ENCODE measurements around the gene GTF2H2. TPM values are rescaled to one million over a fixed set of nuclear protein-coding genes. Genes with fewer than 3 reads are reported as not detected.
"Not testable (repeated sequence)": the region's sequence is repeated elsewhere in the genome, so short reads cannot be mapped to it uniquely, and the experiment has no call there.

GTF2H2 gene
- total RNA-seq: 10 to 100 TPM; 22.4 to 52.3 (median 28.7) TPM

DNA sequence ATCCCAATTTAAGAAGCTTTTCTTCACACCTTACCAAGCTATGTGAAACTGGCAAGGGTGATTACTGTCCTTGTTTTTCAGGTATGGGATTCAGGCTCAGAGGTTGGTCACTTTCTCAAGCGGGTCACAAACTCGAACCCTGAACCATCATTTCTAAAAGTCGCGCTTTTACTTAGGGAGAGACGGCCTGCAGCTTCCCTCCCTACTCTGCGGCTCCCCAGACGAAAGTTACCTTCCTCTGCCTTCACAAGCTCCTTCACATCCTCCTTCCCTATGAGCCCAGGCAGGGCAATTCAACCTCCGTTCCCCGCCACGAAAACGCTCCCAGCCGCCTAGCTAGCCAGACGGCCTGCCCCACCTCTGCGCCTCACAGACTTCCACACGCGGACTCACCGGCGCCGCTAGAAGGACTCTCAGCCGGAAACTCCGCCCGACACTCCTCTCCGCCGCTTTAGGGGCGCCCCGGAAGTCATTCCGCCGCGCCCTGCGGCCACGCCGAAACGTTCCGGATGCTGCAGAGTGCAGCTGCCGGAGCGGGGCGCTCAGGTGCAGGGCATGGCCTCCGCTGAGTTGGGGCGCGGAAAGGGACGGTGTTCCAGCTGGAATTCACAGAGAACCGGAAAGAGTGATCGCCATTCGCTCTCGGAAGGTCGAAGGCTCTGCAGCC lies at the start of gene GTF2H2:
Gene GTF2H2, minus strand, starts transcription at position 415 of the 667 bp plus-strand sequence. CDS start 4,913 bp downstream, outside the sequence.
- no CpG with 5 or more reads among the region's 46 CpGs for WGBS, 10 experiments

DNA sequence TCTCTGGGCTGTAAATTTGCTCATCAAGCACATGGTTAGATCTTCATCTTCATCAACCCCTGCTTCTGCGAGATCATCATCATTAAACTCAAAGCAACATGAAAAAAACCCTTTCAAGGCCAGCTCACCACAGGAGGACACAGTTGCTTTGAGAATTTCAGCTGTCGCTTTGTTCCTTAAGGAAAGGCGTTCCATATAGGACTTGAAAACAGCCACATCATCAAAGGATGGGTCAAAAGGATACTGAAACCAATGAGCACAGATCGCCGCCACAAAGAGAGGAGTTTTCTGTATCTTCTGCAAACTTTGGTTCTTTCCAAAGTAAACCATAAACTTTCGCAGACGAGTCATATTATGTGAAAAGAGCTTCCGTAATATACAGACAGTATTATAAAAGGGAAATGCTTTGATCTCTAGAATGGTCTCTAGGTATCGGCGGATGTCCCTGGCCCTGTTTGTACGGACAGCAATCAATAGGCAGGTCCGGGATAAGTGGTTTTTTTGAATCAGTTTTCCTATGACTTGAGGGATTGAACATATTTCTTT lies 42.3 kb upstream of the GTF2H2 start:
- ATAC-seq (replicated peaks in 6 of 8); H3K4me1 ChIP-seq (replicated peaks in 1 of 2); in situ Hi-C loops (cut with MboI; ENCODE audit: low pct_unique_long_range_greater_than_20kb in 2 of 9, low sequenced_read_pairs in 9 of 9, unreplicated experiment in 9 of 9); H3K4me3 ChIP-seq; H3K27ac ChIP-seq: not testable (repeated sequence)
- no CpG with 5 or more reads among the region's 12 CpGs for WGBS, 10 experiments

More for the DNA sequence above, at the start of gene GTF2H2:
- H3K27ac ChIP-seq; H3K4me3 ChIP-seq; in situ Hi-C loops (cut with MboI; ENCODE audit: low pct_unique_long_range_greater_than_20kb in 2 of 9, low sequenced_read_pairs in 9 of 9, unreplicated experiment in 9 of 9); H3K4me1 ChIP-seq (replicated peaks in 1 of 2): not testable (repeated sequence)
- peak; percentile 97 to 100 (median 100) for ATAC-seq (replicated peaks in 6 of 8)

DNA sequence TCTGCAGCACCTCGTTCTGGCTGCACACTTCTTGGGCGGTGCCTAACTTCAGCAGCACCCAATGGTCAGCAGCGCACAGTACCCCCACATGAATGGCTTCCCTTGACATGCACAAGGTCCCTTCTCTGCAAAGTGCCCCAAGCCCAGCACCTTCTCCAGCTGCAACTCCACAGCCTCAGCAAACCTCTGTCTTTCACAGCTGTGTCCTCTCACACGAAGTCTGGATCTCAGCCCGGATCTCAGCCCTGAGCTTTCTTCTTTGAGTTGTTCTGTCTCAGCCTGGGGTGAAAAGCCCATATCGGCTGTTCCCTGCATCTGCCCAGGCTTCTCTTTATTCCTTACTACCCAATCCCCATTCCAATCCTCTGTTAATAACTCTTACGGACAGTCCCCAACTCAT lies 32.5 kb upstream of the GTF2H2 start:
- in situ Hi-C loops (cut with MboI; ENCODE audit: low pct_unique_long_range_greater_than_20kb in 2 of 9, low sequenced_read_pairs in 9 of 9, unreplicated experiment in 9 of 9); H3K27ac ChIP-seq; H3K4me1 ChIP-seq (replicated peaks in 1 of 2); H3K4me3 ChIP-seq; ATAC-seq (replicated peaks in 6 of 8): not testable (repeated sequence)
- WGBS, 10 experiments: no CpG with 5 or more reads among the region's 7 CpGs

DNA sequence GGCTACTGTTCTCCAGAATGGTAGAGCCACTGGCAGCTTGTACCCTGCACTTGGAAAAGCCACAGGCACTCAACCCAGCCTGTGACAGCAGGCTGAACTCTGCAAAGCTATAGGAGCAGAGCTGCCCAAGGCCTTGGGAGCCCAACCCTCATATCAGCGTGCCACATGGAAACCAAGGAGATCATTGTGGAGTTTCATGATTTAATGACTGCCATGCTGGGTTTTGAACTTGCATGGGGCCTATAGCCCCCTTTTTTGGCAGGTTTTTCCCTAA lies 30.4 kb upstream of the GTF2H2 start:
- no CpG with 5 or more reads among the region's 1 CpG for WGBS, 10 experiments
- H3K4me3 ChIP-seq; in situ Hi-C loops (cut with MboI; ENCODE audit: low pct_unique_long_range_greater_than_20kb in 2 of 9, low sequenced_read_pairs in 9 of 9, unreplicated experiment in 9 of 9); ATAC-seq (replicated peaks in 6 of 8); H3K27ac ChIP-seq; H3K4me1 ChIP-seq (replicated peaks in 1 of 2): not testable (repeated sequence)

DNA sequence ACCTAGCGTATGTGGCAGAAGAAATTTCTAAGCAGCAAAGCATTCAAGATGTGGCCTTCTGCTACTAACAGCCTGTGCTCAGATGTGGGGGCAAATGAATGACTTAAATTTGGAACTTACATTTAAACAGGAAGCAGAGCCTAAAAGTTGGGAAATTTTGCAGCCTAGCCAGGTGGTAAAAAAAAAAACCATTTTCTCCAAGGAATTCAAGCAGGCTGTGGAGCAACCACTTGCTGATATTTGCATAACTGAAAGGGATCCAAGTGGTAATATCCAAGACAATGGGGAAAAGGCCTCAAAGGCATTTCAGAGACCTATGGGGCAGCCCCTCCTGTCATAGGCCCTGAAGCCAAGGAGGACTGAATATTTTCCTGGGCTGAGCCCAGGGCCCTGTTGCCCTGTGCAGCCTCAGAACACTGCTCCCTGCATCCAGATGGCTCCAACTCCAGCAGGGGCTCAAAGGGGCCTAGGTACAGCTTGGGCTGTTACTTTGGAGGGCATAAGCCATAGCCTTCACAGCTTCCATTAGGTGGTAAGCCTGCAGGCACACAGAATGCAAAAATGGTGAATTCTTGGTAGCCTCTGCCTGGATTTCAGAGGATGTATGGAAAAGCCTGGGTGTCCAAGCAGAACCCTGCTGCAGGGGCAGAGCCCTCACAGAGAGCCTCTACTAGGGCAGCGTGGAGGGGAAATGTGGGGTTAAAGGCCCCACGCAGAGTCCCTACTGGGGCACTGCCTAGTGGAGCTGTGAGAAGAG lies 29.9 kb upstream of the GTF2H2 start:
- H3K4me3 ChIP-seq; in situ Hi-C loops (cut with MboI; ENCODE audit: low pct_unique_long_range_greater_than_20kb in 2 of 9, low sequenced_read_pairs in 9 of 9, unreplicated experiment in 9 of 9); H3K4me1 ChIP-seq (replicated peaks in 1 of 2); H3K27ac ChIP-seq: not testable (repeated sequence)
- peak in 3 of 8 experiments; percentile 57 to 97 (median 73) for ATAC-seq (replicated peaks in 6 of 8)
- WGBS, 10 experiments: no CpG with 5 or more reads among the region's 3 CpGs

DNA sequence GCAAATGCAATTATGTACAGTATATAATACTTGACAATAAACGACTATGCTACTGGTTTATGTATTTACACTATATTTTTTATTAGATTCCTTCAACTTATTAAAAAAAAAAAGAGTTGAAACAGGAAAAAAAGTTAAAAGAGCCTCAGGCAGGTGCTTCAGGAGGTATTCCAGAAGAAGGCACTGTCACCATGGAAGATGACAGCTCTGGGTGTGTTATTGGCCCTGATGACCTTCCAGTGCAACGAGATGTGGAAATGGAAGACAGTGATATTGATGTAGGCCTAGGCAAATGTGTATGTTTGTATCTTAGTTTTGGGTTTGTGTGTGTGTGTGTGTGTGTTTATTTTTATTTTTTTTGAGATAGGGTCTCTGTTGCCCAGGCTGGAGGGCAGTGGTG lies 22.3 kb upstream of the GTF2H2 start:
- H3K4me1 ChIP-seq (replicated peaks in 1 of 2); ATAC-seq (replicated peaks in 6 of 8); H3K4me3 ChIP-seq; H3K27ac ChIP-seq; in situ Hi-C loops (cut with MboI; ENCODE audit: low pct_unique_long_range_greater_than_20kb in 2 of 9, low sequenced_read_pairs in 9 of 9, unreplicated experiment in 9 of 9): not testable (repeated sequence)
- no CpG with 5 or more reads among the region's 2 CpGs for WGBS, 10 experiments

DNA sequence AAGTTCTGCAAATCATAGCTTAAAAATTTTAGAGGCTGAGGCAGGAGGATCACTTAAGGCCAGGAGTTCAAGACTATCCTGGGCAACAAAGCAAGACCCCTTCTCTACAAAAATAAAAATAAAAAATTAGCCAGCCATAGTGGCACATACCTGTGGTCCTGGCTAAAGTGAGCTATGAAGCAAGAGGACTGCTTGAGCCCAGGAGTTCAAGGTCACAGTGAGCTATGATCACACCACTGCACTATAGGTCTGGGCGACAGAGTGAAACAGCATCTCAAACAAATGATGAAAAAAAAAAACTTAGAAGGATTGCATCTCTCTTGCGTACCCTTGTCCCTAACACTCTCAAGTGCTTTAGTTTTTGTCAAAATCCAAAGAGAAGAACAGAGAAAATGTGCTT lies 21.3 kb upstream of the GTF2H2 start:
- in situ Hi-C loops (cut with MboI; ENCODE audit: low pct_unique_long_range_greater_than_20kb in 2 of 9, low sequenced_read_pairs in 9 of 9, unreplicated experiment in 9 of 9); H3K4me1 ChIP-seq (replicated peaks in 1 of 2); ATAC-seq (replicated peaks in 6 of 8); H3K27ac ChIP-seq; H3K4me3 ChIP-seq: not testable (repeated sequence)
- no CpG with 5 or more reads among the region's 2 CpGs for WGBS, 10 experiments

DNA sequence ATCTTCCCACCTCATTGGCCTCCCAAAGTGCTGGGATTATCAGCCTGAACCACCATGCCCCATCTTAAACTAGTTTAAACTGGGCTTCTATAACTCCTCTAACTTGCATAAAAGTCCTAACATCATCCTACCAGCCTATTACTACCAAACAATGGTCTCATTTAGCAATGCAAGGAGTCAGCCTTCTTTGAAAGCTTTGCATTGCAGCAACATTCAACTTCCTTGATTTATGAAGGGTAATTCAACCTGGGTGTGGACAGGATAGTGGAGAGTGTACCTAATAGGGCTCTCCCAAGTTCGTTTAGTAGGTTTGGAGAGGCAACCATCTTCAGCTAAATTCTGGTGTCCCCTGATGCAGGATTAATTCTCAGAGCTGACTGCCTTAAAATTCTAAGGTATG lies 18.7 kb upstream of the GTF2H2 start:
- in situ Hi-C loops (cut with MboI; ENCODE audit: low pct_unique_long_range_greater_than_20kb in 2 of 9, low sequenced_read_pairs in 9 of 9, unreplicated experiment in 9 of 9); H3K4me1 ChIP-seq (replicated peaks in 1 of 2); H3K27ac ChIP-seq; H3K4me3 ChIP-seq: not testable (repeated sequence)
- WGBS, 10 experiments: no CpG with 5 or more reads among the region's 1 CpG
- ATAC-seq (replicated peaks in 6 of 8): peak in 3 of 8 experiments; percentile 87 to 96 (median 89)

DNA sequence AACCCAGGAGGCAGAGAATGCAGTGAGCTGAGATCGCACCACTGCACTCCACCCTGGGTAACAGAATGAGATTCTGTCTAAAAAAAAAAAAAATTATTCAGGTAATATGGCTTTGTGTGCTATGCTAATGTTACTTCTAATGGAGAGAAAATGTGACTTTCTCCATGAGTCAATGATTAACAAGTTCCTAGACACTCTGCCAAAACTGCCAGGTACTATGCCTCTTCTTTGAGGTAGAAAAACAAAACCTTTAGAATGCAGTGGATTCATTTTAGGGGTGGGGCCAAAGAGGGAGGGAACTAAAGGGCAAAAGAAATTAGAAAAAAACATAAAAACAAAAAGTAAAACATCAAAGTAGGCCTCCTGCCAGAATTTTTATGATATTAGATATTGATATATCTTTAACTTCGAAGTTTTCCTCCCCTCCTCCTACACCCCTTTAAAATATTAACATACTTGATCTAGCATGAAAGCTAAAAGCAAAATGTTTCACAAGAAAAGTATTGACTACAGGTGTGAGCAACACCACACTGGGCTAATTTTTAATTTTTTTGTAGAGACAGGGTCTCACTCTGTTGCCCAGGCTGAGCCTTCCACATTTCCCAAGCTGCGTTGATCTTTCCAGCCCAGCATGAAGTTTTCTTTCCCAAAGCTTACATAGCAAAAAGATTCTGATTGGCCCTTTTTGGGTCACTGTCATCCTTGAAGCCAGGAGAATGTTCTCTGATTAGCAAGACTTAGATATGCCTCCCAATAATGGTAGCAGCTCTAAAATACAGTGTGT lies 17.0 kb upstream of the GTF2H2 start:
- H3K4me3 ChIP-seq; H3K27ac ChIP-seq; ATAC-seq (replicated peaks in 6 of 8); H3K4me1 ChIP-seq (replicated peaks in 1 of 2); in situ Hi-C loops (cut with MboI; ENCODE audit: low pct_unique_long_range_greater_than_20kb in 2 of 9, low sequenced_read_pairs in 9 of 9, unreplicated experiment in 9 of 9): not testable (repeated sequence)
- no CpG with 5 or more reads among the region's 3 CpGs for WGBS, 10 experiments

DNA sequence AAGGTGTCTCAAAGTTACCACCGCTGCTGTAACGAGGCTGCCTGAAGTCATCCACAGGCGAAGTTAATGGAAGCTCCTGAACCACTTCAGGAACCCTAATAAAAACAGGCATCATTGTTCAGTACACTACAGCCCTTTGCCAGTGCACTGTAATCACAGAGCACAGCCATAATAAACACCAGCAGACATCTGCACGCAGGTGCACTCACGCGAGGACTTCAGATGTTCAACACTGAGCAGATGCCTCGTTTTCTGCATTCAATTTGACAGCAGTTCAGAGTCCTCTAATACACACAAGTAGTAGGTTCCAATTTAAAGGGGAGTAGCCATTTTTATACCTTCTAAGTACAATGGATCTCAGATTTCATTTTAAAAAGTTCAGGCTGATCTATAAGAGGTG lies 15.4 kb upstream of the GTF2H2 start:
- H3K27ac ChIP-seq; H3K4me3 ChIP-seq; ATAC-seq (replicated peaks in 6 of 8); in situ Hi-C loops (cut with MboI; ENCODE audit: low pct_unique_long_range_greater_than_20kb in 2 of 9, low sequenced_read_pairs in 9 of 9, unreplicated experiment in 9 of 9); H3K4me1 ChIP-seq (replicated peaks in 1 of 2): not testable (repeated sequence)
- WGBS, 10 experiments: no CpG with 5 or more reads among the region's 7 CpGs

DNA sequence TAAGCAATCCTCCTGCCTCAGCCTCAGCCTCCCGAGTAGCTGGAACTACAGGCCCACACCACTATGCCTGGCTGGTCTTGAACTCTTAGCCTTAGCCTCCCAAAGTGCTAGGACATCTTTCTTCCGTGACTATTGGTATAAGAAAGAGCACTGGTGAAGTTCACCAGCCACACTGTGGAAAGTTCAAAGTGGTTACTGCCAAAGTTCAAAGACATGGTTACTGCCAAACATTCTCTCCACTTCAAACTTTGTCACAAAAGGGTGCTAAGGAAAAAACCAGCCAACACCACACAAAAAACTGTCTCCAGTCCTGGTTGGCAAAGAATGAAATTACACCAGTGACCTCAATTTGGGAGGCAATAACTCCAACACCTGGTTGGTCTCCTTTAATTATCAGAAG lies 14.9 kb upstream of the GTF2H2 start:
- in situ Hi-C loops (cut with MboI; ENCODE audit: low pct_unique_long_range_greater_than_20kb in 2 of 9, low sequenced_read_pairs in 9 of 9, unreplicated experiment in 9 of 9); H3K27ac ChIP-seq; H3K4me3 ChIP-seq; H3K4me1 ChIP-seq (replicated peaks in 1 of 2); ATAC-seq (replicated peaks in 6 of 8): not testable (repeated sequence)
- WGBS, 10 experiments: no CpG with 5 or more reads among the region's 2 CpGs

DNA sequence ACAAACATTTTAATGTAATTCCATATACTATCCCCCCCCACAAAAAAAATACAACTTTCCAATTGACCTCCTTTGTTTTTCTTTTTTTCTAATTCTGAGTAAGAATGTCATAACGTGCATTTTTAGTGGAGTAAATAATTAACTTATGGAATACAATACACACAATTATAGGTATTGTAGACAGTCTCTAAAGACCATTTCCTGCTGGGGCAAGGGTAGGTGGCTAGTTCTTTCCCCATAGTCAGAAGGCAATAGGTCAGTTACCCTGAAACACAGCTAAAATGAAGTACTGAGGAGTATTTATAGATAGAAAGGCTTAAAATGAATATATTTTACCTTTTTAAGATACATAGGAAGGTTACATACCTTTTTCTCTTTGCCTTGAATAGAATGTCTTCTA lies 6.2 kb downstream of the GTF2H2 start:
- H3K4me3 ChIP-seq; in situ Hi-C loops (cut with MboI; ENCODE audit: low pct_unique_long_range_greater_than_20kb in 2 of 9, low sequenced_read_pairs in 9 of 9, unreplicated experiment in 9 of 9); H3K4me1 ChIP-seq (replicated peaks in 1 of 2); H3K27ac ChIP-seq; ATAC-seq (replicated peaks in 6 of 8): not testable (repeated sequence)
- no CpG with 5 or more reads among the region's 1 CpG for WGBS, 10 experiments

DNA sequence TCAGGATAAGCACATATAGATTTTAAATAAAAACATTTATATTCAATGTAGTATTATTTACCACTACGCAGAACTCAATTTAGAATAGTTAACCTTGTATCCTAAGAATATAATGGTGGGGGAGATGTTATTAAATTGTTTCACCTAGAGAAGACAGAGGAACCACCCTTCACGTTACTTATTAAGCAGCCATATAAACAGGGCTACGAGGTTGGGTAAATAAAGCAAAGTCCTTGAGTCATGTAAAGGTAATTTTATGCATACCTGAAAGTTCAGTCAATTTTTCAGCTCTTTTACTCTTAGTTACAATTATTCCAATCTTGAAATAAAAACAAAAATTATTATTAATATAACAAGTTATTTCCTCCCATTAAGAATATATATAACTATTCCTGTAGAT lies 8.1 kb downstream of the GTF2H2 start:
- in situ Hi-C loops (cut with MboI; ENCODE audit: low pct_unique_long_range_greater_than_20kb in 2 of 9, low sequenced_read_pairs in 9 of 9, unreplicated experiment in 9 of 9); H3K27ac ChIP-seq; H3K4me1 ChIP-seq (replicated peaks in 1 of 2); H3K4me3 ChIP-seq; ATAC-seq (replicated peaks in 6 of 8): not testable (repeated sequence)
- no CpG with 5 or more reads among the region's 3 CpGs for WGBS, 10 experiments

Measured in motor neuron (in vitro differentiated cells).